IPS-15b (cell line): Measurements from ENCODE around the gene CCHCR1.

Source experiments
- H3K27me3 ChIP-seq: one replicate; pipeline ENCODE4 v1.6.1; 2013; ENCODE audit warnings: low read length; ENCODE audit not compliant: control insufficient read depth, insufficient read depth
- H3K36me3 ChIP-seq: one replicate; pipeline ENCODE4 v1.6.1; 2013; ENCODE audit warnings: low read length; ENCODE audit not compliant: control insufficient read depth, insufficient read depth
- H3K4me1 ChIP-seq: one replicate; pipeline ENCODE4 v1.6.1; 2013; ENCODE audit warnings: mild to moderate bottlenecking, low read length; ENCODE audit not compliant: control insufficient read depth, insufficient read depth
- H3K4me3 ChIP-seq: one replicate; pipeline ENCODE4 v1.5.1; 2013; ENCODE audit warnings: low read depth, low read length
- H3K9ac ChIP-seq: one replicate; pipeline ENCODE4 v1.6.1; 2013; ENCODE audit warnings: low read depth, mild to moderate bottlenecking, low read length
- H3K9me3 ChIP-seq: one replicate; pipeline ENCODE4 v1.6.1; 2013; ENCODE audit warnings: mild to moderate bottlenecking, low read length; ENCODE audit not compliant: control insufficient read depth, insufficient read depth

CCHCR1 gene

DNA sequence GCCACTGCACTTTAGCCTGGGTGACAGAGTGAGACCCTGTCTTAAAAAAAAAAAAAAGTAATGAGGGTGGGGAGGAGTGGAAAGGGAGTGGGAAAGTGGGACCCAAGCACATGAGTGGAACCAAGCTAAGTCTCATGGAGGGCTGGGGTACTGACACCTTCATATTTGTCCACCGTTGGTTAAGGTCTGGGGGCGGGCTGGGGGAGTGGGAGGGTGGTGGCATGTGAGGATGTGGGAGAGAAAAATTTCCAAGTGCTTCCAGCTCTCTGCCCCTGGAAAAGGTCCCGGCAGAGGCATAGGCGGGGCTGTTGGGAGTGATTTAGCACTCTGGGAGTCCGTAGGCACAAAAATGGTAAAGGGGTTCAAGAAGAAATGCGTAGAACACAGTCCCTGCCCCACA lies 24.8 kb downstream of the CCHCR1 start:
- Histone ChIP-seq H3K36me3 (no peaks in the 10 kb centered on the region), H3K27me3 (no peaks in the 10 kb centered on the region), H3K9ac (no peak overlapping the region), H3K4me3 (no peak overlapping the region), H3K9me3 (no peaks in the 10 kb centered on the region), H3K4me1 (peaks cover 3% of the 10 kb centered on the region)

DNA sequence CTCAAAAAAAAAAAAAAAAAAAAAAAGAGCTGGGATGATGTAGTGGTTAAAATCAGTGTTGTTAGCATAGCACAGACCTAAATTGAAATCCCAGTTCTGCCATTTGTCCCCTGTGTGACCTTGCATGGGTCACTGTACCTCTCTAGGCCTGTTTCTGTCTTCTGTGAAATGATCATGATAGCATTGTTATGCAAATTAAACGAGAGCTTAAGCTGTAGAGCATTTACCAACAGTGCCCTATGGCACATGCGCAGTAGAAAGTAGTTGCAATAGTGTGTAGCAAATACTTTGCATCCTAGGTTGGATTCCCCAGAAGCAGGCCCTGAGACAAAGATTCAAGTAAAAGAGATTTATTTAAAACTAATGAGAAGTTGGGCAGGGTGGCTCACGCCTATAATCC lies 26.0 kb downstream of the CCHCR1 start:
- H3K36me3 ChIP-seq, result no peaks in the 10 kb centered on the region
- no peak overlapping the region for H3K9ac ChIP-seq
- no peaks in the 10 kb centered on the region for H3K4me1 ChIP-seq
- no peak overlapping the region for H3K4me3 ChIP-seq
- H3K27me3 ChIP-seq, result no peaks in the 10 kb centered on the region
- H3K9me3 ChIP-seq, result no peaks in the 10 kb centered on the region

DNA sequence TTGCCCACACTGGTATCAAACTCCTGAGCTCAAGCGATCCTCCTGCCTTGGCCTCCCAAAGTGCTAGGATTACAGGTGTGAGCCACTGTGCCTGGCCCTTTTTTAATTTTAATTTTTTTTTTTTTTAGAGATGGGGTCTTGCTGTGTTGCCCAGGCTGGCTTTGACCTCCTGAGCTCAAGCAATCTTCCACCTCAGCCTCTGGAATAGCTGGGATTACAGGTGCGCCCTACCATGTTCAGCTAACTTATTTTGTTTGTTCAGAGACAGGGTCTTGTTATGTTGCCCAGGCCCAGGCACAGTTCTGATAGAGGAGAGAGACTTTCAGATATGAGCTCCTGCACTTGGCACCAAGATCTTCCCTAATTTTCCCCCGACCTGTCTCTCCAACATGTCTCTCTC lies 26.9 kb downstream of the CCHCR1 start:
- Histone ChIP-seq H3K27me3 (no peaks in the 10 kb centered on the region), H3K4me3 (no peak overlapping the region), H3K4me1 (no peaks in the 10 kb centered on the region), H3K36me3 (no peaks in the 10 kb centered on the region), H3K9ac (no peak overlapping the region), H3K9me3 (no peaks in the 10 kb centered on the region)

DNA sequence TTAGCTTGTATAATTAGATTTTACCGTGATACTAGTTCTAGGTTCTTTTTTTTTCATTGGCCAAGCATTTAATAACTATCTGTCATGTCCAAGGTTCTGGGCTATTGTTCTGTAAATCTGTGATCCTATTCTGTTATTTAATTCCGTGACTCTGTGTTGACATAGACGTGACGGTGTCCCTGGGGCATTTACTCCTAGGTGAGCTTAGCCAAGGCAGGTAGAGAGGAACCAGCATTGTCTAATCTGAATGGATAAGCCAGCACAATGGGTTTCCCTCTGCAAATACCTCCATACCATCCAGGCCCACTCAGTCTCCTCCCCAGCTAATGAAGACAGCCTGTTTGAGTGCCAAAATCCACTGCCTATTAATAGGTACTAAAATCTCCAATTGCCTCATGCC lies 28.5 kb downstream of the CCHCR1 start:
- no peaks in the 10 kb centered on the region for H3K36me3 ChIP-seq
- H3K4me1 ChIP-seq, result no peaks in the 10 kb centered on the region
- H3K27me3 ChIP-seq, result no peaks in the 10 kb centered on the region
- no peak overlapping the region for H3K4me3 ChIP-seq
- no peak overlapping the region for H3K9ac ChIP-seq
- no peaks in the 10 kb centered on the region for H3K9me3 ChIP-seq

DNA sequence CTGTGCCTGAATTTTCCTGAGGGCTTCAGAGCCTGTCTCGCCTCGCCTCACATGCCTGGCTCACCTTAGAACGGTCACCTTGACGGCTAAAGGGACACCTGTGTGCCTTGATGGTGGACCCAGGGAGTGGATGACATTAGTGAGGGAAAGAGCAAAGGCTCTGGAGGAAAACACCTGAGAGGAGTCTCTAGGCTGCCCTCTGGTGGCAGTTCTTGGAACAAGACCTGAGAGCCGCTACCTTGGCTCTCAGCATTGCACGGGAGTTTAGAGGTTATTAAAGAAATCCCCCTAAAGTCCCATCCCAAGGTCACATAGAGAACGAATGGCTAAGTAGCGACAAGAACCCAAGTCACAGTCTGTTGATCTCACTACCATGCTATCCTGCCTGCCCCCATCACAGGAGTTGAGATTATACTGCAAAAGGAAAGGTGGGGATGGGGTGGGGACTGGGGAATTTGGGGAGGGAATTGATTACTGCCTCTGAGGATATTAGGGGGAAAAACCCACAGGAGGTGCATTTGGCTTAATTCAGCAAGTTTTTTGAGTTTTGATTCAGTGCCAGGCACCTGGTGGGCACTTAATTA lies 29.4 kb downstream of the CCHCR1 start:
- Histone ChIP-seq H3K27me3 (no peaks in the 10 kb centered on the region), H3K4me1 (no peaks in the 10 kb centered on the region), H3K36me3 (no peaks in the 10 kb centered on the region), H3K9ac (no peak overlapping the region), H3K4me3 (no peak overlapping the region), H3K9me3 (no peaks in the 10 kb centered on the region)

DNA sequence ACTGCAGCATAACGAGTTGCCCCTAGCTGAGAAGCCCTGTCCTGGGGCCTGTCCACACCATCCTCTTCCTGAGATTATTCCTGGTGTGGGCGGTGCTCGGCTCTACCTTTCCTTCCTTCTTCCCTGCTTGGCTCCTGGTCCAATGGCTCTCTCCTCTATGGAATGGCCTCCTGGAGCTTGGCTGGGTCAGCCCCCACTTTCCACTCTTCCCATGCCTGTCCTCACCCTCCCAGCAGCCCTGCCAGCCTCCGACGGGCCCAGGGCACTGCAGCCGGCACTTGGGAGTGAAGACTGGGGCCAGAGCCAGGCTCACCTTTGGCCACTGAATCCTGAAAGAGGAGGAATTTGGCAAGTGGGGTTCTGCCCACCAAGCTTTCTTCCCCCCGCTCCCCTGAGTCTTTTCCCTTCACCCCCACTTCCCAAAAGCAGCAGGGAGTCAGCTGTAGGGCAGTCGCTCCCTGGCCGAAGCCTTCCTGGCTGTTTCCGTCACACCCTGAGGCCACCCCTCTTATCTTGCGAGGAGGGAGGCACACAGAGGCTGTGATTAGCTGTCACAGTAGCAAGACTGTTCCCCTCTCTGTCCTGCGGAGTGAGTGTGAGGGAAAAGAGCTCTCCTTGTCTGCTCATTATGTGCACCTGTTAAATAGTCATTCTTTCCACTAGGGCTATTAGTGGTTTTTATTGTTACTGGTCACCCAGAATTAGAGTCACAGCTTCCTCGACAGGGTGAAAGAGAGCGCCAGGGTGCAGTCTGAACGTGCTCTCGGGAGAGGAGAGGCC lies 31.0 kb downstream of the CCHCR1 start:
- H3K27me3 ChIP-seq, result no peaks in the 10 kb centered on the region
- H3K4me3 ChIP-seq, result no peak overlapping the region
- H3K36me3 ChIP-seq, result no peaks in the 10 kb centered on the region
- H3K9me3 ChIP-seq, result no peaks in the 10 kb centered on the region
- H3K9ac ChIP-seq, result no peak overlapping the region
- H3K4me1 ChIP-seq, result no peaks in the 10 kb centered on the region

DNA sequence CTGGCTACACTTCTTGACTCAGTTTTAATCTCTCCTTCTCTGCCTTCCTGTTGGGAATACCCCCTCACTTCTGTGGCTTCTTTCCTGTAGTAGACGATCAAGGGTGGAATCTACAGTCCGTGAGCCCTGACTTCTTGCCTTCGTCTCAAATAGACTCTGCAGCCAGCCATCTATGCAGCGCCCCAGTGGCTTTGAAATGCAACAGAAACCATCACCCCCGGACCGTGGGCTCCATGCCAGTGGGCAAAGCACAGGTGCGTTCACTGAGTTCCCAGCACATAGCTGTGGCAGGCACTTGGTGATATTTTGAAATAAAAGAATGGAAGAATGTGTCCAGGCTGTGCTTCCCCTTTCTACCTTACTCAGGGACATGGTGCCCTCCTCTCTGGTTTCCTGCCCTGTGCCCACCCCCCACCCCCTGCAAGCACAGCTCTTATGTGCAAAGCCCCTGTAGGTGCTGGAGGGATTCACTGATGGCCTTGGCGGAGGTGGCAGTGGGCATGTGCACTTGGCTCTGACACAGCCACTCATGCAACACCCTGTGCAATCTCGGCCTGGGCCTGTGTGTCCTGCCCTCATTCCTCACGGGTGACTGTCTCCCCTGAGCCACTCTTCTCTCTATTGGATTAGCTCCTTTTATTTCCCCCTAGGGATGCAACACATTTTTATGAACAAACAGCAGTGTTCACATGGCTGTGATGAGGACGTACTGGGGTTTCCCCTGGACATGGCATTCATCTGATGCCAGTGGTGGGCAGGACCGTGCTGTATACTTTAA lies 31.8 kb downstream of the CCHCR1 start:
- H3K9ac ChIP-seq, result no peak overlapping the region

DNA sequence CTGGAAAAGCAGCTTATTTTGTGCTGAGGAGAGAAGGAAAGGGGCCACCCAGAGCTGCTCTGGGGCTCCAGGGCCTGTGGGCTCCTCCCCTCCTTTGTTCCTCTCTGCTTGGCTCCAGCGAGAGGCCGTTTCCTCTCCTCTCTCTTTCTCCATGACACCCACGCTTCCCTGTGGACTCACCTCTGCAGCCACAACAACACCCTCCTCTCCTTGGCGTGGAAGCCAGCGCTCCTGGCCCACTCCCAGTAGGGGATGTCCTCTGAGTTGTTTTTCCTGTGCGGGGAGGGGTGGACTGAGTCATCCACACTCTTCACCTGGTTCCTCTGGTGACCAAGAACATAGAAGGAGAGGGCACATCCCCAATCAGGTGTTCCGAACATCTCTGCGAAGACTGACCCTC lies 32.4 kb downstream of the CCHCR1 start:
- Histone ChIP-seq H3K36me3 (no peaks in the 10 kb centered on the region), H3K4me1 (no peaks in the 10 kb centered on the region), H3K4me3 (no peak overlapping the region), H3K9me3 (no peaks in the 10 kb centered on the region), H3K27me3 (no peaks in the 10 kb centered on the region), H3K9ac (no peak overlapping the region)

More for the DNA sequence above, 31.8 kb downstream of the CCHCR1 start:
- H3K4me3 ChIP-seq, result no peak overlapping the region
- no peaks in the 10 kb centered on the region for H3K9me3 ChIP-seq
- no peaks in the 10 kb centered on the region for H3K4me1 ChIP-seq
- no peaks in the 10 kb centered on the region for H3K27me3 ChIP-seq
- no peaks in the 10 kb centered on the region for H3K36me3 ChIP-seq

DNA sequence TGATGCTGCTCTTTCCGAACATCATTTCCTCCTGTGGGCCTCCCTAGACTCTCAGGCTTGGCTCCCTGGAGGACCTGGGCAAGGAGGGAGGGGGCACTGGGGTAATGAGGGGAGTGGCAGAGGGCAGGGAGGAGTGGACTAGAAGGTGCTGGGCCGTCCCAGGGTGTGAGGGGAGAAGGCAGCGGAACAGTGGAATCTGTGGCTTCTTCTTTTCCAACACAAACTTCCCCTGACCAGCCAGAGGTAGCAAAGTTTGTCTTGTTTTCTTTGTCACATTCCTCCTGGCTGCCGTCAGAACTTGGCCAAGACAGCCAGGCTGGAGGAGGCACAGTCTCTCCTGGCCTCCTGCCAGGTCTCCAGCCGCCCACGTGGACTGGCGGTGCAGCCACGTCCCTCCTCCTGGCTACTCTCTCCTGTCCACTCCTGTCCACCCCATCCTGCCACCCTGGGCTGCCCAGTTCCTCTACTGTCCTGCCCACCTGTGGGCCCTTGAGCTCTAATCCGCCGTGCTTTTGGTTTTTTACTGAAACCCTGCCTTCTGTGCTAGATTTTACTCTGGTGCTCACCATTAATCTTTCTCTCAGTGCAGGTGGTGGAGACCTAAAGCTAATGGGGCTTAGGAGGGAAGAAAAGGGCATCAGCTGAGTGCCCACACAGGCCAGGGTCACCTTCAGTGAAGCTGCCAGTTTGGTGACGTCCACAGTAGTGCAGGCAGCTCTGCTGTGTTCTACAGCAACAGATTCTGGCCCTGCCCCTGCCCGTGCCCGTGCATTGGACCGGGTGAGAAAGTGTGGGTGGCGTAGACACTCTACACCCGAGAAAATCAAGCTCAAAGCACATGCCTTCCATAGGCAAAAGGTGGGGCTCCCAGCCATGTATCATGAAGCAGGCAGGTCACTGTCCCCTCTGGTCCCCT lies 34.6 kb downstream of the CCHCR1 start:
- Histone ChIP-seq H3K36me3 (peaks cover 2% of the 10 kb centered on the region), H3K9ac (no peak overlapping the region), H3K9me3 (no peaks in the 10 kb centered on the region), H3K4me1 (no peaks in the 10 kb centered on the region), H3K4me3 (no peak overlapping the region), H3K27me3 (no peaks in the 10 kb centered on the region)

DNA sequence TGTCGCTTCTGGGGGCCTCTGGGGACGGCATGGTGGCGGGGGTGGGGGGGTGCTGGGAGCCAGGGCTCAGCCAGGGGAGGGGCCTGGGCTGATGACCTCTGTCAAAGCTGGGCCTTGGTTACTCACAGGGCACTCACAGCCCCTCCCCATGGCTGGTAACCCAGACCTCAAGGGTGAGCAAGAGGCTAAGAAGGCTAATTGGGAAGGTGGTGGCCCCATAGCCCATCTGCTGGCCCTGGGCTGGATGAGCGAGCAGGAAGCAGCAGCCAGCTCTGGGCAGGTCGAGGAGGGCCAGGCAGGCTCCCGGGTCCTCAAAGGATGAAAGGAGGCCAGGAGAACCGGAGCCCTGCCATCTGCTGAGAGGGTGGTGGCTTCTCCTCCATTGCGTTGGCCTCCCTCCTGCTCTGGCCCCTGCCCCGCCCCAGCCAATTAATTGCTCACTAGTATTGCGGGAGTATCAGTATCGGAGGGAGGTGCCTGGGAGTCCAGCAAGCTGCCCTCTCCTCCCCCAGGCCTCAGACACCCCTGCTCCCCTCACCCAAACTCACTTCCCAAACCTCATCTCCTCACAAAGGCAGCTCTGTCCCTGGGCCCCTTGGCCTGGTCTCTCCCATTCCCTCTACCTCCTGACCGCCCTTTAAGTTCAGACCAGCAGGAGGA lies 36.3 kb downstream of the CCHCR1 start:
- Histone ChIP-seq H3K27me3 (no peaks in the 10 kb centered on the region), H3K4me1 (no peaks in the 10 kb centered on the region), H3K4me3 (no peak overlapping the region), H3K36me3 (peaks cover 2% of the 10 kb centered on the region), H3K9ac (no peak overlapping the region), H3K9me3 (no peaks in the 10 kb centered on the region)
